ENCODE results near the gene VCX.

The VCX gene

DNA sequence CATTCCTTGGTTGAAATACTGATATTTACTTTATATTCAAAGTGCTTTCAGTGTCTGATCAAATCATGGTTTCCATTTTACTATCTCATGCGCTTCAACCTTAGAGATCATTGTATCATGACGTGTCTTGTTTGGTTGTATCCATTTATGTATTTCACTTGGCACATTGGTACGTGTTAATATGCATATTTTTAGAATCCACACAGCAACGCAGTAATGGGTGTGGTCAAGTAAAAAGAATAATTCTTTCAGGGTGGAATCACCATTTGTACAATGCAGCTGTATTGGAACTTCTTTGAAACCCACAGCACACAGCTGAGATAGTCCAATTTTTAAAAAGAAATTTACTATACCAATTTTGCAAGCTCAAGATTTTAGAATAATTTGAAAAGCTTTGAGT lies 29.1 kb downstream of the VCX start:
- H3K27ac ChIP-seq = no peak overlapping the region
- TF ChIP-seq, protein P1, sequence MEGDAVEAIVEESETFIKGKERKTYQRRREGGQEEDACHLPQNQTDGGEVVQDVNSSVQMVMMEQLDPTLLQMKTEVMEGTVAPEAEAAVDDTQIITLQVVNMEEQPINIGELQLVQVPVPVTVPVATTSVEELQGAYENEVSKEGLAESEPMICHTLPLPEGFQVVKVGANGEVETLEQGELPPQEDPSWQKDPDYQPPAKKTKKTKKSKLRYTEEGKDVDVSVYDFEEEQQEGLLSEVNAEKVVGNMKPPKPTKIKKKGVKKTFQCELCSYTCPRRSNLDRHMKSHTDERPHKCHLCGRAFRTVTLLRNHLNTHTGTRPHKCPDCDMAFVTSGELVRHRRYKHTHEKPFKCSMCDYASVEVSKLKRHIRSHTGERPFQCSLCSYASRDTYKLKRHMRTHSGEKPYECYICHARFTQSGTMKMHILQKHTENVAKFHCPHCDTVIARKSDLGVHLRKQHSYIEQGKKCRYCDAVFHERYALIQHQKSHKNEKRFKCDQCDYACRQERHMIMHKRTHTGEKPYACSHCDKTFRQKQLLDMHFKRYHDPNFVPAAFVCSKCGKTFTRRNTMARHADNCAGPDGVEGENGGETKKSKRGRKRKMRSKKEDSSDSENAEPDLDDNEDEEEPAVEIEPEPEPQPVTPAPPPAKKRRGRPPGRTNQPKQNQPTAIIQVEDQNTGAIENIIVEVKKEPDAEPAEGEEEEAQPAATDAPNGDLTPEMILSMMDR (IDR thresholded peaks at IDR 0.05) = no peak
- TF ChIP-seq ZFX (IDR thresholded peaks at IDR 0.05; ENCODE audit: borderline replicate concordance) = no peak

DNA sequence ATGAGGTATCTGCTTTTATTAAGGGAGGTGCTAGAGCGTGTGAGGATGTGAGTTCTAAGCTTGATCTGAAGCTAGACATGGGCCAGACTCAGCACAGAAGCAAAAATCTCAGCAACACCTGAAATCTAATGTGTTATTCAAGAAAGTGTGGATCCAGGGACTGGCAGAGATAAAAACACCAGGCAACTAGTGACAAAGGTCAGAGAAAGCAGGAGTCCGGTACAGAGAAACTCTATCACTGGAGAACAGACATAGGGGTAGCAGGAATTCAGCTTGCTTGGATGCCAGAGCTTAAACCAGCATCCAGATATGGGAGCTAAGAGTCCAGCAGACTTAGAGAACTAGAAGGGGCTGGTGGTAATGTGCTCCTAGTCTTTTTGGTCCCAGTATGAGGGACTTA lies 34.0 kb downstream of the VCX start:
- H3K27ac ChIP-seq = no peak overlapping the region
- no peak for TF ChIP-seq ZFX (IDR thresholded peaks at IDR 0.05; ENCODE audit: borderline replicate concordance)
- TF ChIP-seq, protein P1 (IDR thresholded peaks at IDR 0.05) = no peak

DNA sequence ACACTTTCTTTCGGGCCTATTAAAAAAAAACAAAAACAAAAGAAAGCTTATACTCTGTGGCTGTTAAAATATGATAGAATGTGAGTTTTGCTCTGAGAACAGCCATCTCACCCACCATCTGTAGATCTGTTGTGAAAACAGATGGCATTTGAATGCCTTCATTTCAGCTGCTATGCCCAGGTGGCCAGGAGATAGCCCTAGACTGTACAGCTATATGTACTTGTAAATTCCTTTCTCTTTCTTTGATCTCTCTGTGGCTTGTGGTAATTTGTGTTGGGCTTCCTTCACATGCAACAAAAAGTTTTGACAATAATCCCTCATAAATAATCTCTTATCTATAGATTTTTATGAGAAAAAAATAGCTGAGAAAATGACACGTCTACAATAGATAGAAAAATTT lies 46.2 kb downstream of the VCX start:
- no peak for TF ChIP-seq ZFX (IDR thresholded peaks at IDR 0.05; ENCODE audit: borderline replicate concordance)
- TF ChIP-seq, protein P1 (IDR thresholded peaks at IDR 0.05) = no peak
- no peak overlapping the region for H3K27ac ChIP-seq

DNA sequence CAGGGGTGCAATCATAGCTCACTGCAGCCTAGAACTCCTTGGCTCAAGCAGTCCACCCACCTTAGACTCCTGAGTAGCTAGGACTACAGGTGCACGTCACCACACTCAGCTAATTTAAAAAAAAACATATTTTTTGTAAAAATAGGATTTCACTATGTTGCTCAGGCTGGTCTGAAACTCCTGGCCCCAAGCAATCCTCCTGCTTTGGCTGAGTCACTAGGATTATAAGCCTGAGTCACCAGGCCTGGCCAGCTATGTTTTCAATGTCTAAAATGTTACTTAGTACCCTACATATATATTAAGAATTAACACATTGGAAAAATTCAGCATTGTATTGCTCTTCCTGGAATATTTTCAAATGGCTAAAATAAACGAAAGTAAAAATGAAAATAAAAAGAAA lies 46.7 kb downstream of the VCX start:
- TF ChIP-seq, protein P1 (IDR thresholded peaks at IDR 0.05) = no peak
- no peak for TF ChIP-seq ZFX (IDR thresholded peaks at IDR 0.05; ENCODE audit: borderline replicate concordance)
- H3K27ac ChIP-seq = no peak overlapping the region

DNA sequence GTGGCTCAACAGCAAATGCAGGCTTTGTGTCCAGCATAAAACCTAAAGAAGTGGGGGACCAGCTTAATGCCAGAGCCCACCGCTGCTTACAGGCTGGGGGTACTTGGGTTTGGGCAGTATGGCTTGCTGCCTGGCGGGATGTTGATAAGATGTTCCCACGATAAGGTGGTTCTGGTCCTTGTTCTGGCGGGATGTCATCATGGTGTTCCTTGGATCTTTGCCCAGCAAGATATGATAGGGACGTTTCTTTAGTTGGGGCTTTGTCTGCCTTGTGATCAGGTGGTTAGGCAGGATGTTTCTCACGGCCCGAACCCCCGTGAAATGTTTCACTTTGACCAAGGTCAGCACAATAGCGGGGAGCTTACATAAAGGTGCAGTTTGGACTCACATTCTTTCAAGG lies 49.0 kb downstream of the VCX start:
- no peak overlapping the region for H3K27ac ChIP-seq
- TF ChIP-seq, protein P1 (IDR thresholded peaks at IDR 0.05) = no peak
- no peak for TF ChIP-seq ZFX (IDR thresholded peaks at IDR 0.05; ENCODE audit: borderline replicate concordance)
